Stomach (tissue), 4 donors: ENCODE data around the gene TSHZ2.

Experiments
- CTCF ChIP-seq, 7 experiments: fragments of 450-650 bp in 4 of 7; fragments of 200-600 bp in 3 of 7; sonication (generic) in 3 of 7; IDR thresholded peaks; one replicate each; pipeline ENCODE4 v1.5.1; 2016 to 2019; ENCODE audit warnings: antibody characterized with exemption in 7 of 7, control low read depth in 2 of 7, mild to moderate bottlenecking in 1 of 7
- EP300 ChIP-seq: sonication (generic); formaldehyde crosslinking; IDR thresholded peaks from one replicate; pipeline ENCODE4 v1.6.1; 2017; ENCODE audit warnings: antibody characterized with exemption
- POLR2A ChIP-seq, 4 donors: fragments of 450-650 bp; IDR thresholded peaks; one replicate each; pipeline ENCODE4 v1.6.1; 2016; ENCODE audit warnings: antibody characterized with exemption in 4 of 4, control low read depth in 2 of 4, mild to moderate bottlenecking in 1 of 4, moderate library complexity in 1 of 4
- POLR2AphosphoS5 ChIP-seq, 3 donors: sonication (generic); formaldehyde crosslinking; IDR thresholded peaks; one replicate each; pipeline ENCODE4 v1.6.1; 2016; ENCODE audit warnings: antibody characterized with exemption in 3 of 3

- TF ChIP-seq CTCF (IDR thresholded peaks at IDR 0.05), result no peak
- no peak for TF ChIP-seq POLR2AphosphoS5 (IDR thresholded peaks at IDR 0.05)
- TF ChIP-seq POLR2A (IDR thresholded peaks at IDR 0.05), result no peak
- TF ChIP-seq EP300, result no peak
Measured at GRCh38 chr20:52964131-52964530, 8.0 kb upstream of the TSHZ2 start.
